Activated T-helper 9 cell treated with anti-CD3 and anti-CD28 coated beads, Interleukin-2, amount 50 U/mL, for 16 hours (primary cell): ENCODE data around the gene GMDS.

Experiments
- DNase-seq: peaks from one replicate; pipeline ENCODE4 v3.0.0-alpha.2; 2020; ENCODE audit warnings: low read depth

Gene GMDS

GRCh38 chr6:2205396-2205795 lies 40.0 kb downstream of the GMDS start:
- DNase-seq = no peak

- no peak for DNase-seq
Observed at GRCh38 chr6:2204272-2204671, 41.1 kb downstream of the GMDS start.

GRCh38 chr6:2203264-2203663 lies 42.1 kb downstream of the GMDS start:
- no peak for DNase-seq

- no peak for DNase-seq
Observed at GRCh38 chr6:2197984-2198383, 47.4 kb downstream of the GMDS start.

GRCh38 chr6:2197177-2197671 lies 48.2 kb downstream of the GMDS start:
- DNase-seq = no peak

DNA sequence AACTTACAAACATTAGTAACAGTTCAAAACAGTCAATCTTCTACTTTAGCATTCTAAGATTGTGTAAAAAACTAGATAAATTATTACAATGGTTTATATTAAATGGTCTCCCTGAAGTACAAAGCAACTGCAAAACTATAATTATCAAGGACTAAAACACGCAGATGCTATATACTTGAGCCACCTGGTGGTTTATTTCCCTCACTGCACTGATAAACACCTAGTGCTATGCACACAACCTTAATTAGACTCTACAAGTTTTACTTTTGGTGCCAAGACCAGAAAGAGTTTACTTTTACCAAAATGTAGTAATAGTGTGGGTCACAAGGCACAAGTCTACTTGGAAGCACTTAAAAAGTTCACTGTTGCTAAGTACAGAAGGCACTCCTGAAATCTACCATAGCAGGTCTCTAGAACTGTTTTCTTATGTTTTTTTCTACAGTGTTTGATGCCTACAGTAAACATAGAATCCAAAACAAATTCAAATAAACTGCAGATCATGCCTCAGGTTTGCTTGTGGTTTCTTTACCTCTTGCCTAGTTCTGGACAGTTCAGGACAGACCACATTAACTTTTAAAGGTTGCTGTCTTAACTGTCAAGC lies 49.2 kb downstream of the GMDS start:
- no peak for DNase-seq

- no peak for DNase-seq
Observed at GRCh38 chr6:2194643-2195042, 50.8 kb downstream of the GMDS start.

GRCh38 chr6:2193931-2194330 lies 51.5 kb downstream of the GMDS start:
- no peak for DNase-seq

GRCh38 chr6:2192976-2193375 lies 52.4 kb downstream of the GMDS start:
- DNase-seq = no peak

DNA sequence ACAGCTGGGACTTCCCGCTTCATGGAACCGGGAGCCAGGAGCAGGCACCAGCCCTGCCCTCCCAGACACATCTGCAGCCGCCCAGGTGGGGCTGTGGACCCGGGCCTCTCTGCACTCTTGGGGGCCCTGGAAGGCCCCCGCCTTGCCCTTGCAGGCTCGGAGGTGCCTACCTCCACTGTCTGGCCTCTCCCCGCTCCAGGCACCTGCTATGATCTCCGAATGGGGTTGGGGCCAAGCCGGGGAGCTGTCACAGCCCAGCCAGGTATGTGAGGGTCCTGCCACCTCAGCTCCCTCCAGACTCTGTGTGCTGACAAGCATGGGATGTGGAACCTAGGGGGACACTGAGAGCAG lies 54.0 kb downstream of the GMDS start:
- DNase-seq = no peak

DNA sequence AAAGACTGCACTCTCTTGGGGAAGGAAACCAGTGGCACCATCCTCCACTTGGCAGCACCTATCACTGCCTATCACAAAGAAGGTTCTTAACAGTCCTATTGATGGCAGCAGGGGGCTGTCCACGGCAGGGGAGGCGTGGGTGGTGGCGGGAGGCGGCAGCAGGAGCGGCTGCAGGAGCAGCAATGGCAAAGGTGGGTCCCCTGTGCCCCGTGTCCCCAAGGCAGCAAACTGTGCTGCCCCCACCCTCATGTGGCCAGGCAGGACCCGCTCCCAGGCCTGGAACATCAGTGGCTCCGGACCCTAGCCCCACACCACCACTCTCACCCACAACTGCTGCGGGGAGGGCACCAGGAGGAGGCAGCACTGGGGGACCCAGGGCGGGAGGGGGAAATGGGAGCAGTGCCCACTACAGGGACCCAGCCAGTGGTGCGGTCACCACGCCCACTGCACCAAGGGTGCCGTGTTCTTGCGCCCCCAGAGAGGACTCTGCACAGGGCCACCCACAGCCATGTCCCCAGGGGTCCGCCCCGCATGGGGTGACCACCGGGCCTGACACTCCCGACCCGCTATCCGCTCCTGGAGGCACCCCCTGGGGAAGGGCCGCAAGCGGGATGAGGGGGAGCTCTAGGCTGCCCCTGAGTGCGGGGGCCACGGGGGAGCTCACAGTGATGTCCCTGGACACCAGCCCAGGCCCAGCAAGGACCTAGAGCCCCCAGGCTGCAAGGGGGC lies 54.6 kb downstream of the GMDS start:
- no peak for DNase-seq

DNA sequence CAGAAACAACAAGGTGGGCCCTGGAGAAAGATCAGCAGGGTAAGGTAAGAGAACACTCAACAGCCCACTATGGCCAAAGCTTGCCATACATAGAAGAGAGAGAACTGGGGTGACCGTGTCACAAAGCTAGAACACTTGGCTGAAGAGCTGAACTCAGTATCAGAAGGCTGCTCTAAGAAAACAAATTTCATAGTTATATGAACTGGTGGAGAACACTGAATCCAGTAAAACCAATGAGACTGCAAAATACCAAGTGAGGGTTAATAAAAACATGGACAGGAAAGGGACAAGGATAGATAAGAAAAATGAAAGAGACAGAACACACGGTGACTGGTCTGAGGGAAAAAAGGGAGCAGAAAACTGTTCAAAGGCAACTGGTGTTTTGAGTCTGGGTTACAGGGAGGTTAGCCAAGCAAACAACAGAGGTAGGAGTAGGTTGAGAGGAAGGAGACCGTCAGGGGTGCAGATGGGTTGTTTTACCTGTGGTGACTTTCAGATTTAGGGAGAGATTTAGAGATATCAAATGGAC lies 56.5 kb downstream of the GMDS start:
- DNase-seq = no peak

- DNase-seq = no peak
Observed at GRCh38 chr6:2188397-2188796, 57.0 kb downstream of the GMDS start.

DNA sequence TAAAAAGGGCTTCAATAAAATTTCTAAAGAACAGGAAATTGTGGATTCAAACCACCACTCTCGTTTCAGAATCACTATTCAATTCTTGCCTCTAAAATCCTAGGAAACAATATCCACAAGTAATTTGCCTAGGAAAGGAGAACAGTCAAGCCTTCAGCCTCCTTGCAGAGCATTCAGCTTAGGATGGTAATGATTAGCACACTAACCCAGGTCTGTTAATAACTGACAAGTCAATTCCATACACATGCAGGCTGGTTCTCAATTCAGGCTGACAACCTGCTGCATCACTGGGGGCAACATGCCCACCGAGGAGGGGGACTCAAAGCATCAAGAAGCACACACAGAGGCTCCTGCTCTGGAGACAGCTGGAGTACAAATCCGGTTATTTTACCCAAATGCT lies 57.6 kb downstream of the GMDS start:
- DNase-seq = no peak

GRCh38 chr6:2186516-2186915 lies 58.9 kb downstream of the GMDS start:
- no peak for DNase-seq

- DNase-seq = no peak
Observed at GRCh38 chr6:2185466-2185865, 59.9 kb downstream of the GMDS start.

DNA sequence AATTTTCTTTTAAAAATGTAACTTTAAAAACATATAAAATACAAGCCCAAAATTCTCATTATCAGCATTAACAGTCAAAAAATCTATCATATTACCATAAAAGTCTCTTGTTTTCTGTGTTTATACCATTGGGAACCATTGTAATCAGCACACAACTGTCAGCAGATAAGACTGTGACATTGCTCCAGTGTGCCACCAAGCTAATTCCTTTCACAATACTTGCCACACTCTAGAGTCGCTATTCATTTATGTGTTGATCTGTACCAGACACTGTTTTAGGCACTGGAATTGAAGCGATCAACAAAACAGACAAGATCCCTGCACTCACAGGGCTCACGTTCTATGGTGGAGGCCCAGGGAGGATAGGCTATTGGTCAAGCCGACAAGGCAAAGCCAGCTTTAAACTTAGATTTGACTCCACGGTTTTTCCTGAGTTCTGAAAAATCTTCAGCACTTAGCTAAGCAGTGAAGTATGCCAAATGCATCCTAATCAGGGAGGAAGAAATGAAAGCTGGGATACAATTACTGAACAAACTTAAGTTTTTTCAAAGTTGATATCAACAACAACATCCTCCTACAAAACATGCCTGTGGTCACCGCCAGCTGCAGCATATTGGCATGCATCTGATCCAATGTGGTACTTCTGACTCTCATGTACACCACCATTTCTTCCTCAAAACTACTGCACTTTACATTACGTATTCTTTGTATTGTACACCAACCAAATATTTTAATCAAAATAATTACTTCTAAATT lies 60.5 kb downstream of the GMDS start:
- no peak for DNase-seq

GRCh38 chr6:2183752-2184151 lies 61.7 kb downstream of the GMDS start:
- DNase-seq = no peak

GRCh38 chr6:2183246-2183645 lies 62.2 kb downstream of the GMDS start:
- no peak for DNase-seq

GRCh38 chr6:2182251-2182650 lies 63.2 kb downstream of the GMDS start:
- DNase-seq = no peak

- no peak for DNase-seq
Observed at GRCh38 chr6:2181567-2181966, 63.8 kb downstream of the GMDS start.

- DNase-seq = no peak
Observed at GRCh38 chr6:2179950-2180349, 65.5 kb downstream of the GMDS start.

- no peak for DNase-seq
Observed at GRCh38 chr6:2179241-2179640, 66.2 kb downstream of the GMDS start.
